IMR-90 (cell line): ENCODE measurements around the gene CREB1. TPM values are rescaled to one million over a fixed set of nuclear protein-coding genes. Genes with fewer than 3 reads are reported as not detected.

Experiments used
- ATAC-seq: fragments of 200-7000 bp; cut with Tn5 transposase; 2 replicates; pipeline ENCODE4 v1.9.1; 2020; ENCODE audit warnings: low read depth, mild to moderate bottlenecking, moderate library complexity
- BruUV-seq: library from RNA; stranded (reverse); fragments of 400-500 nt; replicated peaks from 2 replicates; lab custom pipeline; 2021; lab: Mats Ljungman, UMichigan
- CTCF ChIA-PET: fragments of 300-600 bp; formaldehyde crosslinking; extraction: SDS; loops from one replicate; lab custom pipeline; 2021; ENCODE audit warnings: antibody characterized with exemption; lab: Yijun Ruan, JAX
- POLR2A ChIA-PET: fragments of 300-600 bp; sonication (Branson Sonifier 250); formaldehyde crosslinking; loops from one replicate; lab custom pipeline; 2022; ENCODE audit warnings: antibody characterized with exemption; ENCODE audit not compliant: unreplicated experiment; lab: Charles Lee
- DNase-seq: peaks from one replicate; pipeline ENCODE4 v3.0.0; 2013
- H2AFZ ChIP-seq: replicated peaks from 2 replicates; pipeline ENCODE3; 2013; ENCODE audit warnings: low read length, mild to moderate bottlenecking; ENCODE audit not compliant: poor library complexity
- H2AK5ac ChIP-seq: 2 replicates; pipeline ENCODE4 v1.6.1; 2013; ENCODE audit warnings: low read depth, low read length, inconsistent platforms
- H2AK9ac ChIP-seq: replicated peaks from 2 replicates; pipeline ENCODE3; 2013; ENCODE audit warnings: mild to moderate bottlenecking, low read depth, low read length, moderate library complexity; ENCODE audit not compliant: poor library complexity
- H2BK120ac ChIP-seq: 2 replicates; pipeline ENCODE4 v1.6.1; 2013; ENCODE audit warnings: low read depth, low read length, inconsistent platforms
- H2BK15ac ChIP-seq: 3 replicates; pipeline ENCODE4 v1.6.1; 2013; ENCODE audit warnings: low read depth, low read length, inconsistent platforms
- H2BK20ac ChIP-seq: 2 replicates; pipeline ENCODE4 v1.6.1; 2013; ENCODE audit warnings: low read depth, mild to moderate bottlenecking, inconsistent platforms, low read length, moderate library complexity
- H2BK5ac ChIP-seq: 2 replicates; pipeline ENCODE4 v1.6.1; 2013; ENCODE audit warnings: mild to moderate bottlenecking, low read depth, low read length, inconsistent platforms; ENCODE audit not compliant: poor library complexity, severe bottlenecking
- H3K14ac ChIP-seq: replicated peaks from 2 replicates; pipeline ENCODE4 v1.6.1; 2013; ENCODE audit warnings: low read depth, low read length, inconsistent platforms
- H3K18ac ChIP-seq: 2 replicates; pipeline ENCODE4 v1.6.1; 2013; ENCODE audit warnings: low read depth, low read length, control low read depth
- H3K23ac ChIP-seq: 2 replicates; pipeline ENCODE4 v1.6.1; 2013; ENCODE audit warnings: low read depth, low read length, inconsistent platforms
- H3K27ac ChIP-seq: 2 replicates; pipeline ENCODE4 v1.5.1; 2013; ENCODE audit warnings: mild to moderate bottlenecking, control low read depth, low read length; ENCODE audit not compliant: insufficient read depth
- H3K27me3 ChIP-seq: 2 replicates; pipeline ENCODE4 v1.6.1; 2013; ENCODE audit warnings: low read length; ENCODE audit not compliant: control insufficient read depth, insufficient read depth
- H3K36me3 ChIP-seq: 2 replicates; pipeline ENCODE4 v1.6.1; 2013; ENCODE audit warnings: low read length, mixed read lengths; ENCODE audit not compliant: control insufficient read depth, insufficient read depth
- H3K4ac ChIP-seq: 2 replicates; pipeline ENCODE4 v1.6.1; 2013; ENCODE audit warnings: low read depth, low read length, inconsistent platforms
- H3K4me1 ChIP-seq: 2 replicates; pipeline ENCODE4 v1.6.1; 2013; ENCODE audit warnings: low read length, mixed read lengths; ENCODE audit not compliant: control insufficient read depth, insufficient read depth
- H3K4me2 ChIP-seq: 2 replicates; pipeline ENCODE4 v1.6.1; 2013; ENCODE audit warnings: low read depth, mild to moderate bottlenecking, control low read depth, low read length, moderate library complexity
- H3K4me3 ChIP-seq: 2 replicates; pipeline ENCODE4 v1.5.1; 2013; ENCODE audit warnings: low read depth, mild to moderate bottlenecking, control low read depth, low read length, moderate library complexity; ENCODE audit not compliant: insufficient read depth
- H3K56ac ChIP-seq: 2 replicates; pipeline ENCODE4 v1.6.1; 2013; ENCODE audit warnings: low read length, inconsistent platforms; ENCODE audit not compliant: insufficient read depth; ENCODE audit errors: extremely low read depth
- H3K79me1 ChIP-seq, 2 experiments: 2 replicates each; pipeline ENCODE4 v1.6.1; 2013; ENCODE audit warnings: low read length in 2 of 2, inconsistent platforms in 1 of 2, low read depth in 1 of 2
- H3K9ac ChIP-seq: 2 replicates; pipeline ENCODE4 v1.6.1; 2013; ENCODE audit warnings: low read depth, low read length, control low read depth
- H3K9me1 ChIP-seq: 2 replicates; pipeline ENCODE4 v1.6.1; 2013; ENCODE audit warnings: low read length, inconsistent platforms; ENCODE audit not compliant: insufficient read depth
- H3K9me3 ChIP-seq: 2 replicates; pipeline ENCODE4 v1.6.1; 2013; ENCODE audit warnings: low read length; ENCODE audit not compliant: control insufficient read depth, insufficient read depth
- H4K20me1 ChIP-seq: 2 replicates; pipeline ENCODE4 v1.6.1; 2013; ENCODE audit warnings: low read length, inconsistent platforms; ENCODE audit not compliant: insufficient read depth
- H4K5ac ChIP-seq: 2 replicates; pipeline ENCODE4 v1.6.1; 2013; ENCODE audit warnings: mild to moderate bottlenecking, low read depth, low read length, control low read depth
- H4K8ac ChIP-seq, 2 experiments: 2 replicates each; pipeline ENCODE4 v1.6.1; 2013; ENCODE audit warnings: low read depth in 2 of 2, low read length in 2 of 2, control low read depth in 1 of 2, inconsistent platforms in 1 of 2
- H4K91ac ChIP-seq: 2 replicates; pipeline ENCODE4 v1.6.1; 2013; ENCODE audit warnings: low read depth, low read length, inconsistent platforms; ENCODE audit not compliant: insufficient read depth
- MAZ ChIP-seq: IDR thresholded peaks from 2 replicates; pipeline ENCODE4 v1.6.1; 2012; ENCODE audit warnings: low read depth, mild to moderate bottlenecking, low read length, improper control_type of control experiment, moderate library complexity, borderline replicate concordance
- WGBS, 2 experiments: methylation state at CpG; one replicate each; pipeline versions ENCODE4 v1.1.5 to v1.1.7; 2013; ENCODE audit warnings: missing lambda C conversion rate in 2 of 2; ENCODE audit not compliant: insufficient read length in 1 of 2; ENCODE audit errors: extremely low coverage in 2 of 2; 5-methylcytosine and 5-hydroxymethylcytosine counted together
- dilution Hi-C: fragments of 300-500 bp; cut with HindIII; formaldehyde crosslinking; loops from one replicate; pipeline ENCODE4 v1.14.3; 2018; ENCODE audit warnings: low sequenced_read_pairs; ENCODE audit not compliant: unreplicated experiment
- in situ Hi-C: fragments of 300-500 bp; cut with MboI; formaldehyde crosslinking; loops from 3 replicates; pipeline ENCODE4 v1.14.3; 2019; ENCODE audit warnings: low sequenced_read_pairs, inconsistent platforms, mixed read lengths
- intact Hi-C: fragments of 100-400 bp; cut with micrococcal nuclease; formaldehyde crosslinking; loops from 2 replicates; pipeline ENCODE4 v1.10.0; 2022
- polyA plus RNA-seq, 3 experiments: library from polyadenylated mRNA; depleted of rRNA; stranded (reverse); fragments of >200 nt; gene quantifications; 2 replicates each; pipeline ENCODE4 v1.2.3, GENCODE V29; 2012; ENCODE audit warnings: low replicate concordance in 1 of 3
- total RNA-seq: library from RNA; depleted of rRNA; stranded (reverse); fragments of >200 nt; gene quantifications from 2 replicates; pipeline ENCODE4 v1.2.3, GENCODE V29; 2012

CREB1 gene
- total and polyA plus RNA-seq, 2 of the 4 experiments (the other 2 are of a cell fraction) = 22.4 to 94.5 TPM

DNA sequence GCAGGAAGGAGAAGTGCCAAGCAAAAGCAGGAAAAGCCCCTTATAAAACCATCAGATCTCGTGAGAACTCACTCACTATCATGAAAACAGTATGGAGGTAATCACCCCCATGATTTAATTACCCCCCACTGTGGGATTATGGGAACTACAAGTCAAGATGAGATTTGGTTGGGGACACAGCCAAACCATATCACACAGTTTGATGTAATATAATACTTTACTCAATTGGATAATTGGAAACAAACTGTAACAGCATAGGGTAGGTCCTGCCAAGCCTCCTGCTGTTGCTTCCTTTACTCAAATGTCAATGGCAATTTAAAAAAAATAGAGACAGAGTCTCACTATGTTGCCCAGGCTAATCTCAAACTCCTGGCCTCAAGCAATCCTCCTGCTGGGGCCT is 110.9 kb downstream of the CREB1 start:
- DNase-seq (no peak), ATAC-seq (no peak)
- no peak for TF ChIP-seq MAZ
- Histone ChIP-seq H3K56ac (no peak overlapping the region), H2AK9ac (no peak overlapping the region), H3K4me1 (no peaks in the 10 kb centered on the region), H2BK5ac (no peak overlapping the region), H2BK15ac (no peak overlapping the region), H2BK120ac (no peak overlapping the region), H4K20me1 (no peaks in the 10 kb centered on the region), H2BK20ac (no peak overlapping the region), H3K4ac (no peak overlapping the region), H2AFZ (no peak overlapping the region), H3K79me1 (no peaks in the 10 kb centered on the region), H4K5ac (no peak overlapping the region), H3K27me3 (peaks cover 3% of the 10 kb centered on the region; the same call in 1 of the 2 replicates), H3K9me1 (0 out of 2 replicates have a peak, but pooled peaks cover 4% of the 10 kb centered on the region), H3K27ac (no peak overlapping the region), H3K14ac (no peak overlapping the region), H3K36me3 (no peaks in the 10 kb centered on the region), H4K8ac (no peak overlapping the region), H3K4me3 (no peak overlapping the region), H4K91ac (no peak overlapping the region), H3K4me2 (no peak overlapping the region), H3K23ac (no peak overlapping the region), H2AK5ac (no peak overlapping the region), H3K18ac (no peak overlapping the region), H3K9ac (no peak overlapping the region), H3K9me3 (peaks cover 6% of the 10 kb centered on the region; the same call in 1 of the 2 replicates)
- BruUV-seq = no TSS peak
- CTCF ChIA-PET = no interaction called here
- in situ Hi-C loops = loop anchor here (25.0 kb wide), 1 partner anchor 422 kb away; no protein-coding TSS in a partner anchor
- intact Hi-C loops = loop anchor here (5.0 kb wide), 1 partner anchor 42 kb away; no protein-coding TSS in a partner anchor
- WGBS, 2 experiments = no CpG with 5 or more reads among the region's 1 CpG
- dilution Hi-C loops = no loop called here
- POLR2A ChIA-PET = no interaction called here
